B cell (primary cell): ENCODE data around the gene DYNC2H1. TPM values are rescaled to one million over a fixed set of nuclear protein-coding genes. Genes with fewer than 3 reads are reported as not detected.

Experiments used
- ATAC-seq: fragments of 200-7000 bp; cut with Tn5 transposase; one replicate; pipeline ENCODE4 v1.10.0; 2021; ENCODE audit warnings: low read depth, mild to moderate bottlenecking, moderate number of reproducible peaks, moderate library complexity
- CTCF ChIA-PET: fragments of 350-600 bp; sonication (Branson Sonifier 250); formaldehyde crosslinking; loops from one replicate; lab custom pipeline; 2021; ENCODE audit warnings: antibody characterized with exemption, inconsistent platforms; lab: Charles Lee
- POLR2A ChIA-PET: fragments of 350-600 bp; sonication (Branson Sonifier 250); formaldehyde crosslinking; loops from one replicate; lab custom pipeline; 2021; ENCODE audit warnings: antibody characterized with exemption; lab: Charles Lee
- DNase-seq: peaks from one replicate; pipeline ENCODE4 v3.0.0; 2013
- H2AFZ ChIP-seq: 2 replicates; pipeline ENCODE4 v1.6.1; 2012; ENCODE audit warnings: mild to moderate bottlenecking, low read depth, low read length; ENCODE audit not compliant: insufficient read depth, poor library complexity, severe bottlenecking
- H3K27ac ChIP-seq, 2 donors: 1 replicate in 1 of 2; 2 replicates in 1 of 2; pipeline ENCODE4 v1.5.1; 2012 to 2013; ENCODE audit warnings: low read length in 2 of 2, mild to moderate bottlenecking in 2 of 2, moderate library complexity in 1 of 2
- H3K27me3 ChIP-seq, 4 experiments: fragments of 200-600 bp in 1 of 4; sonication (generic) in 1 of 4; replicated peaks in 1 of 4; 1 replicate in 2 of 4; 2 replicates in 2 of 4; pipeline versions ENCODE4 v1.6.1 to v1.7.0; 2013 to 2016; ENCODE audit warnings: low read length in 3 of 4, mild to moderate bottlenecking in 2 of 4, mixed read lengths in 1 of 4, moderate library complexity in 1 of 4; ENCODE audit not compliant: insufficient read depth in 4 of 4, control insufficient read depth in 3 of 4; ENCODE audit errors: control extremely low read depth in 1 of 4
- H3K36me3 ChIP-seq, 2 experiments: replicated peaks in 1 of 2; 1 replicate in 1 of 2; 2 replicates in 1 of 2; pipeline versions ENCODE4 v1.6.1 to v1.7.1; 2013; ENCODE audit warnings: low read length in 1 of 2; ENCODE audit not compliant: insufficient read depth in 2 of 2, control insufficient read depth in 1 of 2; ENCODE audit errors: control extremely low read depth in 1 of 2, extremely low read depth in 1 of 2
- H3K4me1 ChIP-seq, 2 donors: fragments of 200-600 bp in 1 of 2; sonication (generic) in 1 of 2; 1 replicate in 1 of 2; 2 replicates in 1 of 2; pipeline versions ENCODE4 v1.5.1 to v1.6.1; 2013 to 2017; ENCODE audit warnings: low read length in 2 of 2; ENCODE audit not compliant: control insufficient read depth in 2 of 2, insufficient read depth in 2 of 2
- H3K4me2 ChIP-seq: replicated peaks from 2 replicates; pipeline ENCODE3; 2012; ENCODE audit warnings: mild to moderate bottlenecking, low read depth, low read length; ENCODE audit not compliant: poor library complexity, severe bottlenecking
- H3K4me3 ChIP-seq, 5 experiments: fragments of 200-600 bp in 1 of 5; sonication (generic) in 1 of 5; 1 replicate in 3 of 5; 2 replicates in 2 of 5; pipeline versions ENCODE4 v1.5.1 to v1.7.0; 2011 to 2016; ENCODE audit warnings: low read length in 4 of 5, mild to moderate bottlenecking in 4 of 5, low read depth in 2 of 5, control low read depth in 1 of 5, moderate library complexity in 1 of 5; ENCODE audit not compliant: insufficient read depth in 1 of 5; ENCODE audit errors: control extremely low read depth in 1 of 5, extremely low read depth in 1 of 5
- H3K79me2 ChIP-seq: fragments of 200-600 bp; sonication (generic); one replicate; pipeline ENCODE4 v1.6.0; 2016; ENCODE audit warnings: low read length; ENCODE audit not compliant: control insufficient read depth, insufficient read depth
- H3K9ac ChIP-seq: fragments of 200-600 bp; sonication (generic); 2 replicates; pipeline ENCODE4 v1.6.1; 2017; ENCODE audit warnings: mild to moderate bottlenecking, low read length, moderate library complexity
- H3K9me3 ChIP-seq, 3 donors: one replicate each; pipeline versions ENCODE4 v1.6.1 to v1.7.1; 2013; ENCODE audit warnings: low read length in 2 of 3; ENCODE audit not compliant: control insufficient read depth in 2 of 3, insufficient read depth in 1 of 3; ENCODE audit errors: control extremely low read depth in 1 of 3
- H4K20me1 ChIP-seq: 2 replicates; pipeline ENCODE4 v1.6.0; 2012; ENCODE audit warnings: mild to moderate bottlenecking, low read length; ENCODE audit not compliant: insufficient read depth, control insufficient read depth, poor library complexity, severe bottlenecking
- H3K27ac Mint-ChIP-seq: one replicate; pipeline ENCODE4 v1.8.0; 2021; ENCODE audit warnings: mixed read lengths
- H3K27me3 Mint-ChIP-seq: one replicate; pipeline ENCODE4 v1.8.0; 2021; ENCODE audit warnings: mixed read lengths
- H3K4me1 Mint-ChIP-seq: one replicate; pipeline ENCODE4 v1.8.0; 2021; ENCODE audit warnings: mixed read lengths
- H3K4me3 Mint-ChIP-seq: one replicate; pipeline ENCODE4 v1.8.0; 2021; ENCODE audit warnings: mixed read lengths
- H3K9me3 Mint-ChIP-seq: one replicate; pipeline ENCODE4 v1.8.0; 2022; ENCODE audit warnings: mixed read lengths; ENCODE audit not compliant: insufficient read depth
- CTCF ChIP-seq: fragments of 200-600 bp; IDR thresholded peaks from one replicate; pipeline ENCODE4 v1.8.0; 2022; ENCODE audit warnings: antibody characterized with exemption, mild to moderate bottlenecking
- EZH2 ChIP-seq: IDR thresholded peaks from 2 replicates; pipeline ENCODE4 v1.6.1; 2012; ENCODE audit warnings: borderline replicate concordance, low read depth, mild to moderate bottlenecking, moderate library complexity, low read length; ENCODE audit not compliant: insufficient read depth, poor library complexity, severe bottlenecking
- WGBS: methylation state at CpG from one replicate; pipeline ENCODE4 v1.1.5; 2013; ENCODE audit warnings: missing lambda C conversion rate; ENCODE audit not compliant: insufficient coverage; 5-methylcytosine and 5-hydroxymethylcytosine counted together
- intact Hi-C: fragments of 100-400 bp; cut with micrococcal nuclease; formaldehyde crosslinking; loops from one replicate; pipeline ENCODE4 v1.10.0; 2022
- polyA plus RNA-seq: library from polyadenylated mRNA; depleted of rRNA; stranded (reverse); fragments of >200 nt; gene quantifications from 2 replicates; pipeline ENCODE4 v1.2.3, GENCODE V29; 2012
- total RNA-seq, 2 donors: library from RNA; stranded (reverse); fragments of 120-200 nt in 1 of 2; gene quantifications; 1 replicate in 1 of 2; 2 replicates in 1 of 2; pipeline versions ENCODE4 v1.2.3 to v1.2.4, GENCODE V29; 2013 to 2022

The DYNC2H1 gene
- total and polyA plus RNA-seq, 2 donors (not counting 1 experiment from before 2014, with no cell fraction given), result 0.92 to 7.8 TPM

DNA sequence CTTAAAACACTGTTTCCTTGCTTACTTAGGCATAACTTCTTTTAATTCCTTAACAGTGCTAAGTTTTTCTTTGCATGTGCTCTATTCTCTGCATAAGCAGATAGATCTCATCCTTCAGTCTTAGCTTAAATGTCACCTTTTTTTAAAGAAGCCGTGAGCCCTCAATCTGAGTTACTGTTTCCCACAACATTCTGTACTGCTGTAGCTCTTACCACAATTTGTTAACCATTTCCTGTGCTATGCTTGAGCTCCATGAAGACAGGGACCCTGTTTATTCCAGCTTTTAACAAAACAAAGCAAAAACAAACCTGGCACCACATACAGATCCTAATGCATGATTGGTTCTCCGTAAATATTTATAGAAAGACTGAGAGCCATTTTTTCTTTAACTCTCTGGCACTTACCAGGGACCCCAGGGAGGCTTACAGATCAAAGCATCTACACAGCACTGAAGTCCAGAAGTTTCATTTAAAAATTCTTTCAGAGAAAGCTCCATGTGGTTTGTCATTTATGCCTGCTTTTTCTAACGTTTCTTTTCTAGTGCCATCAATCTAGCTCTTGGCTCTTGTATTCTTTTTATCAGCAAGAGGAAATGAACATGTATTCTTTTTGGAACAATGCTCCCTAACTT is 74.9 kb downstream of the DYNC2H1 start:
- Histone ChIP-seq H3K36me3 (no peaks in the 10 kb centered on the region), H3K27me3 (no peaks in the 10 kb centered on the region), H3K4me1 (no peaks in the 10 kb centered on the region), H3K27ac (no peak overlapping the region), H3K79me2 (no peaks in the 10 kb centered on the region), H3K4me3 (no peak overlapping the region), H3K9me3 (no peaks in the 10 kb centered on the region), H3K4me2 (no peak overlapping the region), H2AFZ (no peak overlapping the region), H3K9ac (no peak overlapping the region), H4K20me1 (no peaks in the 10 kb centered on the region)
- Mint-ChIP-seq H3K4me3 (no peak overlapping the region), H3K27me3 (no peaks in the 10 kb centered on the region), H3K4me1 (no peaks in the 10 kb centered on the region), H3K27ac (no peak overlapping the region), H3K9me3 (peaks cover 2% of the 10 kb centered on the region)
- intact Hi-C loops, result no loop called here
- TF ChIP-seq CTCF, result no peak
- WGBS, result 18% methylated on average over 1 of the region's 3 CpGs
- no peak for ATAC-seq
- no peak for DNase-seq
- CTCF ChIA-PET, result no interaction called here
- POLR2A ChIA-PET, result no interaction called here

DNA sequence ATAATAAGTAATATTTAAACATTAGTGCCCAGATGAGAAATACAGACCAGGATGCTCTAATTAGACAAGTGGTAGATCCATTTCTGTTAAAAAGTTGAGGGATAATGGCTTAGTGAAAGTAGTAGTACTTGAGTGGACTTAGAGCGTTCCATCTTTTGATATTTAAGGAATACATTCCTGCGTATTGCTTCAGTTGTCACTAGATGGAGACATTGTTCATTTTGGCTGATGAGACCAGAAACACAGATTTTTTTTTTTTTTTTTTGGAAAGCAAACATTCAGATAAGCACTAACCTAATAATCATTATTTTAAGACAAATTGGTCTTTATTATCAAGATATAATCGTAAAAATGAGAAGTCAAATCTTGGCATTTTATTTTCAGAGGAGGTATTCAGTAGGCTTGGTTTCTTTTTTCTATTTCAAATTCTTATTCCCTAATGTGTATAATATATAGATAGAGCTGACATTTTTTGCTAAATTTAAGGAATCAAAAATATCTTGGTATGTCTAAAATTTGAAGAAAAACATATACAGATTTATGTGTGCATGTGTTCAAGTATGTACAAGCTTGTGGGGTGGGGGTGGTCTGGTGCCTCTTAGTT is 92.9 kb downstream of the DYNC2H1 start:
- H3K27ac Mint-ChIP-seq, result no peak overlapping the region
- Histone ChIP-seq H3K9ac (no peak overlapping the region), H3K79me2 (no peaks in the 10 kb centered on the region), H3K36me3 (no peaks in the 10 kb centered on the region), H3K4me2 (no peak overlapping the region), H3K27ac (no peak overlapping the region), H4K20me1 (no peaks in the 10 kb centered on the region), H3K9me3 (no peaks in the 10 kb centered on the region), H3K4me3 (no peak overlapping the region), H3K4me1 (no peaks in the 10 kb centered on the region), H3K27me3 (no peaks in the 10 kb centered on the region), H2AFZ (no peak overlapping the region)
- ATAC-seq, result no peak
- ChIA-PET CTCF (interaction anchor here (1.4 kb wide), 1 partner anchor 9 kb away, joined by 6 read pairs; no protein-coding TSS in a partner anchor), POLR2A (no interaction called here)
- peak; percentile 2 for DNase-seq
- no peaks in the 10 kb centered on the region for H3K4me1 Mint-ChIP-seq
- TF ChIP-seq CTCF (no peak), EZH2 (no peak)
- H3K4me3 Mint-ChIP-seq, result no peak overlapping the region
- no peaks in the 10 kb centered on the region for H3K27me3 Mint-ChIP-seq
- no peaks in the 10 kb centered on the region for H3K9me3 Mint-ChIP-seq
- intact Hi-C loops, result no loop called here
- WGBS, result 80% methylated on average over 1 of the region's 3 CpGs
